OCI-LY7 (cell line): ENCODE results near the gene PTPA. TPM values are rescaled to one million over a fixed set of nuclear protein-coding genes. Genes with fewer than 3 reads are reported as not detected.
A peak's percentile ranks its signal among the peaks of the same experiment; 100 is the strongest.

Experiments
- BruUV-seq: library from RNA; stranded (reverse); fragments of 400-500 nt; replicated peaks from 2 replicates; lab custom pipeline; 2021; lab: Mats Ljungman, UMichigan
- CTCF ChIA-PET: fragments of 300-600 bp; sonication (Branson Sonifier 250); formaldehyde crosslinking; loops from one replicate; lab custom pipeline; 2022; ENCODE audit warnings: antibody characterized with exemption; ENCODE audit not compliant: unreplicated experiment; lab: Charles Lee
- POLR2A ChIA-PET: fragments of 300-600 bp; sonication (Branson Sonifier 250); formaldehyde crosslinking; loops from one replicate; lab custom pipeline; 2022; ENCODE audit warnings: antibody characterized with exemption; lab: Charles Lee
- DNase-seq: peaks from one replicate; pipeline ENCODE4 v3.0.0-alpha.2; 2015; ENCODE audit warnings: low spot score
- H2AFZ ChIP-seq: fragments of 200-600 bp; sonication (generic), shearing (Covaris generic); 2 replicates; pipeline ENCODE4 v1.6.1; 2014; ENCODE audit warnings: mild to moderate bottlenecking, antibody characterized with exemption, low read length, moderate library complexity
- H3K27ac ChIP-seq: fragments of 200-600 bp; sonication (generic); 2 replicates; pipeline ENCODE4 v1.5.1; 2014; ENCODE audit warnings: mixed run types, low read depth, mild to moderate bottlenecking, moderate library complexity, low read length, inconsistent platforms; ENCODE audit not compliant: poor library complexity, severe bottlenecking
- H3K36me3 ChIP-seq: fragments of 200-600 bp; sonication (generic); 2 replicates; pipeline ENCODE4 v1.6.1; 2014; ENCODE audit warnings: mild to moderate bottlenecking, antibody characterized with exemption, low read length, moderate library complexity, mixed read lengths; ENCODE audit not compliant: insufficient read depth
- H3K4me1 ChIP-seq: fragments of 200-600 bp; sonication (generic); 2 replicates; pipeline ENCODE4 v1.5.1; 2014; ENCODE audit warnings: mild to moderate bottlenecking, low read length; ENCODE audit not compliant: insufficient read depth, poor library complexity, severe bottlenecking
- H3K4me2 ChIP-seq: fragments of 200-600 bp; sonication (generic); 2 replicates; pipeline ENCODE4 v1.6.1; 2014; ENCODE audit warnings: mild to moderate bottlenecking, low read length
- H3K4me3 ChIP-seq: fragments of 200-600 bp; sonication (generic); 2 replicates; pipeline ENCODE4 v1.5.1; 2014; ENCODE audit warnings: mild to moderate bottlenecking, low read depth, low read length; ENCODE audit not compliant: poor library complexity, severe bottlenecking
- H3K79me2 ChIP-seq: fragments of 200-600 bp; sonication (generic); 2 replicates; pipeline ENCODE4 v1.6.1; 2016; ENCODE audit warnings: low read depth, mild to moderate bottlenecking, low read length, moderate library complexity, mixed read lengths; ENCODE audit not compliant: insufficient read depth
- H3K9me2 ChIP-seq: fragments of 200-600 bp; sonication (generic); 2 replicates; pipeline ENCODE4 v1.6.1; 2016; ENCODE audit warnings: mild to moderate bottlenecking, low read length, mixed read lengths; ENCODE audit not compliant: insufficient read depth
- H3K9me3 ChIP-seq: fragments of 200-600 bp; sonication (generic); 2 replicates; pipeline ENCODE4 v1.6.1; 2014; ENCODE audit warnings: mild to moderate bottlenecking, mixed run types, low read length, mixed read lengths
- H4K20me1 ChIP-seq: fragments of 200-600 bp; sonication (generic); 2 replicates; pipeline ENCODE4 v1.6.1; 2014; ENCODE audit warnings: mild to moderate bottlenecking, antibody characterized with exemption, low read length, moderate library complexity, mixed read lengths; ENCODE audit not compliant: insufficient read depth
- CTCF ChIP-seq: fragments of 200-600 bp; sonication (generic); conservative IDR thresholded peaks from 2 replicates; pipeline ENCODE4 v1.5.1; 2014; ENCODE audit warnings: mild to moderate bottlenecking, antibody characterized with exemption, low read length, moderate library complexity, mixed read lengths
- EZH2phosphoT487 ChIP-seq: fragments of 200-600 bp; sonication (generic); IDR thresholded peaks from 2 replicates; pipeline ENCODE4 v1.6.1; 2018; ENCODE audit warnings: low read depth, borderline replicate concordance, mild to moderate bottlenecking, mixed run types, antibody characterized with exemption, low read length, moderate library complexity, mixed read lengths
- intact Hi-C: fragments of 100-400 bp; cut with micrococcal nuclease; formaldehyde crosslinking; loops from one replicate; pipeline ENCODE4 v1.10.0; 2022; ENCODE audit not compliant: unreplicated experiment
- total RNA-seq, 2 experiments: library from RNA; depleted of rRNA in 1 of 2; stranded (reverse); fragments of >200 nt in 1 of 2; shearing (Covaris generic) in 1 of 2; gene quantifications; 2 replicates each; pipeline ENCODE4 v1.2.3, GENCODE V29; 2014 to 2022

PTPA gene
- total RNA-seq, 2 experiments from 2014 or later, result 106 to 111 TPM

GRCh38 chr9:129166623-129167557 is 55.7 kb downstream of the PTPA start:
- no TSS peak for BruUV-seq

DNA sequence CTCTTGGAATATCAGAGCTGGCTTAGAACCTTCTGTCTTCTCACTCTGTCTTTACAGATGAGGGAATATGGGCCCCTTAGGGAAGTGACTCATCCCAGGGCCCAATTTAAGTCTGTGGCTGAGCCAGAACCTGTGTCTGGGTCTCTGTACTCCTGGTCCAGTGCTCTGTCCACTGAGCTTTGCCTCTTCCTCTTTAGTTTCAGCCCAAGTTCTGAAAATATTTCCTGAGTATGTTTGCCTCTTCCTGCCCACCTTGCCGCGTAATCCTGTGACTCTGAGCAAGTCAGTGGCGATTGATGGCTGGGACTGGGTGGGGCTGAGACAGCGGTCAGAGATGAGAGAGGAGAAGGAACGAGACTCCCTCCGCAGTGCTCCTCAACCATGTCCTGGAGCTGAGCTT is 59.0 kb downstream of the PTPA start:
- ChIA-PET CTCF (interaction anchor here (0.8 kb wide), 1 partner anchor 9 kb away, joined by 3 read pairs; no protein-coding TSS in a partner anchor), POLR2A (no interaction called here)
- no TSS peak for BruUV-seq
- no peak for DNase-seq
- Histone ChIP-seq H3K9me3 (no peaks in the 10 kb centered on the region), H3K9me2 (no peaks in the 10 kb centered on the region), H3K4me1 (peaks cover 27% of the 10 kb centered on the region), H3K4me2 (no peak overlapping the region), H3K36me3 (no peaks in the 10 kb centered on the region), H3K79me2 (no peaks in the 10 kb centered on the region), H3K4me3 (no peak overlapping the region), H3K27ac (no peak overlapping the region), H2AFZ (no peak overlapping the region), H4K20me1 (no peaks in the 10 kb centered on the region)
- intact Hi-C loops, result loop anchor here (10.0 kb wide), 1 partner anchor 325 kb away; no protein-coding TSS in a partner anchor
- TF ChIP-seq EZH2phosphoT487 (no peak), CTCF (no peak)

More at GRCh38 chr9:129166623-129167557, 55.7 kb downstream of the PTPA start:
- H3K4me3 ChIP-seq, result peak overlapping the region; percentile 46
- peak overlapping the region; percentile 86 for H2AFZ ChIP-seq
- no peaks in the 10 kb centered on the region for H3K9me2 ChIP-seq
- ChIA-PET POLR2A (interaction anchor here (0.6 to 1.1 kb wide), 5 partner anchors 12 to 251 kb away, joined by 3 to 5 read pairs (median 4); no protein-coding TSS in a partner anchor), CTCF (no interaction called here)
- no peaks in the 10 kb centered on the region for H3K79me2 ChIP-seq
- no peaks in the 10 kb centered on the region for H3K36me3 ChIP-seq
- intact Hi-C loops, result no loop called here
- peak; percentile 50 for DNase-seq
- H3K9me3 ChIP-seq, result no peaks in the 10 kb centered on the region
- TF ChIP-seq CTCF (no peak), EZH2phosphoT487 (no peak)
- H4K20me1 ChIP-seq, result no peaks in the 10 kb centered on the region
- peak overlapping the region; percentile 59 for H3K4me2 ChIP-seq
- peaks cover 16% of the 10 kb centered on the region for H3K4me1 ChIP-seq
- no peak overlapping the region for H3K27ac ChIP-seq
